Prostate gland (tissue), 2 donors: ENCODE measurements around the gene SPIRE2.

Experiments used
- POLR2A ChIP-seq: fragments of 450-650 bp; IDR thresholded peaks from one replicate; pipeline ENCODE4 v1.6.1; 2016; ENCODE audit warnings: antibody characterized with exemption, mild to moderate bottlenecking
- POLR2AphosphoS5 ChIP-seq: sonication (generic); formaldehyde crosslinking; IDR thresholded peaks from one replicate; pipeline ENCODE4 v1.6.1; 2017; ENCODE audit warnings: antibody characterized with exemption
- TF ChIP-seq, protein P1 (sequence below), 4 experiments: fragments of 200-600 bp in 2 of 4; fragments of 450-650 bp in 2 of 4; sonication (generic) in 2 of 4; IDR thresholded peaks; 1 replicate in 3 of 4; 2 replicates in 1 of 4; pipeline ENCODE4 v1.5.1; 2016 to 2019; ENCODE audit warnings: antibody characterized with exemption in 4 of 4, mild to moderate bottlenecking in 2 of 4, moderate library complexity in 2 of 4

DNA sequence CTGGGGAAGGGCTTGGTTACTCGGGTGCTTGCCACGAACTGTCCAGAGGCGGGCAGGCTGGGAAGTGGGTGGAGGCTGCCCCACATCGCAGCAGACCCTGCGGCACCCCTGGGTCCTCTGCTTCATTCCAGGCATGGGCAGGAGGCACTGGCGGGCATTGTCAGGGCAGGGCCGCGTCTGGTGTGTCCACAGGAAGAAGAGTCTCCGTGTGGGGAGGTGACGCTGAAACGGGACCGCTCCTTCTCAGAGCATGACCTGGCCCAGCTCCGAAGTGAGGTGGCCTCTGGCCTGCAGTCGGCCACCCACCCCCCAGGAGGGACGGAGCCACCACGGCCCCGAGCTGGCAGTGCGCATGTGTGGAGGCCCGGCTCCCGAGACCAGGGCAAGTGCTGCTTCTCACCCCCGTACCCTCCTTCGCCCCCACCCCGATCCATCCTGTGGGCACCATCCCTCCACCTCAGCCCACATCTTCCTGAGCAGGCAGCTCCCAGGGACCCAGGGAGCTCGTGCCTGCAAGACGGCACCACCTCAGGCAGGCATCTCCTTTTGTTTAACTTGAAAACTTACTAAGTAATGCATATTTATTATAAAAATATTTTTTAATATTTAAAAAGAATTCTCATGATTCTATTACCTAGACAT, 30.8 kb downstream of the SPIRE2 start:
- TF ChIP-seq, protein P1, sequence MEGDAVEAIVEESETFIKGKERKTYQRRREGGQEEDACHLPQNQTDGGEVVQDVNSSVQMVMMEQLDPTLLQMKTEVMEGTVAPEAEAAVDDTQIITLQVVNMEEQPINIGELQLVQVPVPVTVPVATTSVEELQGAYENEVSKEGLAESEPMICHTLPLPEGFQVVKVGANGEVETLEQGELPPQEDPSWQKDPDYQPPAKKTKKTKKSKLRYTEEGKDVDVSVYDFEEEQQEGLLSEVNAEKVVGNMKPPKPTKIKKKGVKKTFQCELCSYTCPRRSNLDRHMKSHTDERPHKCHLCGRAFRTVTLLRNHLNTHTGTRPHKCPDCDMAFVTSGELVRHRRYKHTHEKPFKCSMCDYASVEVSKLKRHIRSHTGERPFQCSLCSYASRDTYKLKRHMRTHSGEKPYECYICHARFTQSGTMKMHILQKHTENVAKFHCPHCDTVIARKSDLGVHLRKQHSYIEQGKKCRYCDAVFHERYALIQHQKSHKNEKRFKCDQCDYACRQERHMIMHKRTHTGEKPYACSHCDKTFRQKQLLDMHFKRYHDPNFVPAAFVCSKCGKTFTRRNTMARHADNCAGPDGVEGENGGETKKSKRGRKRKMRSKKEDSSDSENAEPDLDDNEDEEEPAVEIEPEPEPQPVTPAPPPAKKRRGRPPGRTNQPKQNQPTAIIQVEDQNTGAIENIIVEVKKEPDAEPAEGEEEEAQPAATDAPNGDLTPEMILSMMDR (IDR thresholded peaks at IDR 0.05): no peak
- TF ChIP-seq POLR2A (no peak), POLR2AphosphoS5 (no peak)
